Thoracic aorta (tissue), 2 donors: Measurements from ENCODE around the gene GLDN. TPM values are rescaled to one million over a fixed set of nuclear protein-coding genes. Genes with fewer than 3 reads are reported as not detected.
"Not testable (repeated sequence)": the region's sequence is repeated elsewhere in the genome, so short reads cannot be mapped to it uniquely, and the experiment has no call there.

Experiments
- ATAC-seq: fragments of 150-250 bp; one replicate; pipeline ENCODE4 v1.8.0; 2017; ENCODE audit warnings: low read depth; ENCODE audit not compliant: insufficient number of reproducible peaks, low FRiP score
- DNase-seq: peaks from one replicate; pipeline ENCODE4 v3.0.0-alpha.2; 2020; ENCODE audit warnings: low spot score
- H3K27ac ChIP-seq, 2 donors: fragments of 200-600 bp; sonication (generic); 1 replicate in 1 of 2; 2 replicates in 1 of 2; pipeline ENCODE4 v1.5.1; 2016; ENCODE audit warnings: mild to moderate bottlenecking in 2 of 2, moderate library complexity in 2 of 2
- H3K27me3 ChIP-seq: fragments of 200-600 bp; sonication (generic); replicated peaks from 2 replicates; pipeline ENCODE4 v1.6.0; 2016; ENCODE audit warnings: mild to moderate bottlenecking; ENCODE audit not compliant: insufficient read depth
- H3K36me3 ChIP-seq: fragments of 200-600 bp; sonication (generic); one replicate; pipeline ENCODE4 v1.5.1; 2016
- H3K4me1 ChIP-seq, 2 donors: fragments of 200-600 bp; sonication (generic); 1 replicate in 1 of 2; 2 replicates in 1 of 2; pipeline versions ENCODE4 v1.5.1 to v1.6.0; 2016; ENCODE audit warnings: low read depth in 2 of 2, mild to moderate bottlenecking in 1 of 2; ENCODE audit not compliant: control insufficient read depth in 1 of 2
- H3K4me3 ChIP-seq: fragments of 200-600 bp; sonication (generic); 2 replicates; pipeline ENCODE4 v1.5.1; 2016; ENCODE audit warnings: mild to moderate bottlenecking
- H3K9me3 ChIP-seq: fragments of 200-600 bp; sonication (generic); 2 replicates; pipeline ENCODE4 v1.5.1; 2016
- total RNA-seq, 2 donors: library from RNA; depleted of rRNA; stranded (reverse); fragments of >200 nt; gene quantifications; one replicate each; pipeline versions ENCODE4 v1.1.0 to v1.2.3, GENCODE V29; 2016
- TF ChIP-seq, protein P1 (sequence below): fragments of 200-600 bp; sonication (generic); IDR thresholded peaks from one replicate; pipeline ENCODE4 v1.5.1; 2019; ENCODE audit warnings: antibody characterized with exemption

The GLDN gene
- total RNA-seq, 2 donors from 2014 or later, result 20.7 to 26.0 TPM

DNA sequence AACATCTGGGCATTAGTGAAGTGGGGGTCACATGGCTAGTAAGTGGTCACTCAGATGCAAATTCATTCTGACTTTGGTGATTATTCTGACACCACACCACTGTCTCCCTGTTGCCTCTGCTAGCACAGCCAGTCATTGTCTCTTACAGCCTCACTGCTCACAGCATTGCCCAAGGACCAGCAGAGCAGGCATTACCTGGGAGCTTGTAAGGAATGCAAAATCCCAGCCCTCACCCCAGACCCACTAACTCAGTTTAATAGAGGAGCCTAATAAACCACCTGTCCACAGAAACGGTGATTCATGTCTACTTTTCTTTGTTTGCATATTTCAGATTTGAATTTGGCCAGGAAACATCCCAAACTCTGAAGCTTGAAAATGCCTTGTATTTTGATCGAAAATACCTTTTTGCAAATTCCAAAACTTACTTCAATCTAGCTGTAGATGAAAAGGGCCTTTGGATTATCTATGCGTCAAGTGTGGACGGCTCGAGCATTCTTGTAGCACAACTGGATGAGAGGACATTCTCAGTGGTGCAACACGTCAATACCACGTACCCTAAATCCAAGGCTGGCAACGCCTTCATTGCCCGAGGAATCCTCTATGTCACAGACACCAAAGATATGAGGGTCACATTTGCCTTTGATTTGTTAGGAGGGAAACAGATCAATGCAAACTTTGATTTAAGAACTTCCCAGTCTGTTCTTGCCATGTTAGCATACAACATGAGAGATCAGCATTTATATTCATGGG lies 62.7 kb downstream of the GLDN start:
- Histone ChIP-seq H3K9me3 (no peaks in the 10 kb centered on the region), H3K27ac (no peak overlapping the region), H3K4me3 (no peak overlapping the region), H3K36me3 (no peaks in the 10 kb centered on the region), H3K27me3 (no peaks in the 10 kb centered on the region), H3K4me1 (no peaks in the 10 kb centered on the region)
- ATAC-seq (no peak), DNase-seq (no peak)
- TF ChIP-seq, protein P1, sequence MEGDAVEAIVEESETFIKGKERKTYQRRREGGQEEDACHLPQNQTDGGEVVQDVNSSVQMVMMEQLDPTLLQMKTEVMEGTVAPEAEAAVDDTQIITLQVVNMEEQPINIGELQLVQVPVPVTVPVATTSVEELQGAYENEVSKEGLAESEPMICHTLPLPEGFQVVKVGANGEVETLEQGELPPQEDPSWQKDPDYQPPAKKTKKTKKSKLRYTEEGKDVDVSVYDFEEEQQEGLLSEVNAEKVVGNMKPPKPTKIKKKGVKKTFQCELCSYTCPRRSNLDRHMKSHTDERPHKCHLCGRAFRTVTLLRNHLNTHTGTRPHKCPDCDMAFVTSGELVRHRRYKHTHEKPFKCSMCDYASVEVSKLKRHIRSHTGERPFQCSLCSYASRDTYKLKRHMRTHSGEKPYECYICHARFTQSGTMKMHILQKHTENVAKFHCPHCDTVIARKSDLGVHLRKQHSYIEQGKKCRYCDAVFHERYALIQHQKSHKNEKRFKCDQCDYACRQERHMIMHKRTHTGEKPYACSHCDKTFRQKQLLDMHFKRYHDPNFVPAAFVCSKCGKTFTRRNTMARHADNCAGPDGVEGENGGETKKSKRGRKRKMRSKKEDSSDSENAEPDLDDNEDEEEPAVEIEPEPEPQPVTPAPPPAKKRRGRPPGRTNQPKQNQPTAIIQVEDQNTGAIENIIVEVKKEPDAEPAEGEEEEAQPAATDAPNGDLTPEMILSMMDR, result no peak

DNA sequence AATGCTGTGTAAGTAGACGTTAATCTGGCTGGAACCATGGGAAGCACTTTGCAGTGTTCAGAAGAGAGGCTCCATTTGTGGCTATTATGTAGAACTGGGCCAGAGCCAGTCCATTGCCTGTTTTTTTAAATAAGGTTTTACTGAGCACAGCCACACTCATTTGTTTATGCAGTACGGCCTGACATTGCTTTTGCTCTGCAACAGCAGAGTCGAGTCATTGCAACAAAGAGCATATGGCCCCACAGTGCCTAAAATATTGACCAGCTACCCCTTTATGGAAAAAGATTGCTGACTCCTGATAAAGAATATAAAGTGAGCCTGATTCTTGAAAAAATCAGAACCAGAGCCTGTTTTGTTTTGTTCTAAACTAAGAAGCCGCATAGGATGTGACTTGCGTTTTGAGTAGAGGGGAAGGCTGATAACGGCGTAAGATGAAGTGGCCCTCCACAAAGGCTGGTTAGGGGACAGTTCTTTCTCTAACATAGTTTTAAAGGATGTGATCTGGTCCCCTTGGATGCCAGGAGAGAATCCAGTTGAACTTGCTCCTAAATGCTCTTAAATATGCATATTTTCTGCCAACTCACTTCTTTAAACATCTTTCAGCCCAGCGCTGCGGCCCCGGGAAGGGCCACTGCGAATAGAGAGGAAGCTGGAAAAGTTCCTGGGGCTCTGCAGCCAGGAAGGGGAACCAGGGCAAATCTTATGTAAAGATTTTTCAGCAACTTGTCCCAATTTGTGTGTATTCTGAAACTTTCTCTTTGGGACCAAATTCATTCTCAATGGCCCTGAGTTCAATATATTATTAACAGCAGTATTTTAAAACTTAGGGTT lies 64.5 kb downstream of the GLDN start:
- no peaks in the 10 kb centered on the region for H3K27me3 ChIP-seq
- TF ChIP-seq, protein P1, result no peak
- ATAC-seq (no peak), DNase-seq (no peak)
- H3K36me3 ChIP-seq, result no peaks in the 10 kb centered on the region
- peak overlapping the region in 1 of 2 donors; percentile 8 for H3K27ac ChIP-seq
- H3K9me3 ChIP-seq, result no peaks in the 10 kb centered on the region
- no peak overlapping the region for H3K4me3 ChIP-seq
- H3K4me1 ChIP-seq, result no peaks in the 10 kb centered on the region

GRCh38 chr15:51414256-51414860 lies 72.9 kb downstream of the GLDN start:
- DNase-seq (no peak), ATAC-seq (no peak)
- Histone ChIP-seq H3K4me1 (no peaks in the 10 kb centered on the region), H3K27me3 (no peaks in the 10 kb centered on the region), H3K9me3 (no peaks in the 10 kb centered on the region), H3K4me3 (no peak overlapping the region), H3K27ac (no peak overlapping the region), H3K36me3 (no peaks in the 10 kb centered on the region)
- TF ChIP-seq, protein P1, result no peak

DNA sequence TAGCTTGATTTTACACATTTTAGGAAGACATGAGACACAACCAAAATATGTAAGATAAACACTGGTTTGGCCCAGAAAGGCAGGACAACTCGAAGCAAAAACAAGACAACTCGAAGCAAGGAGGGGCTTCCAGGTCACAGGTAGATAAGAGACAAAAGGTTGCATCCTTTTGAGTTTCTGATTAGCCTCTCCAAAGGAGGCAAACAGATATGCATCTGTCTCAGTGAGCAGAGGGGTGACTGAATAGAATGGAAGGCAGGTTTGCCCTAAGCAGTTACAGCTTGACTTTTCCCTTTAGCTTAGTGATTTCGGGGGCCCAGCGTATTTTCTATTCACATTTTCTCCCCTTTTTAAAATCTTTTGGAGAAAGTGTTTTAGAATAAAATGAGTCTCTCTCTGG lies 74.7 kb downstream of the GLDN start:
- ATAC-seq, result no peak
- H3K36me3 ChIP-seq, result no peaks in the 10 kb centered on the region
- TF ChIP-seq, protein P1, result no peak
- DNase-seq, result no peak
- H3K27me3 ChIP-seq, result no peaks in the 10 kb centered on the region
- H3K27ac ChIP-seq, result no peak overlapping the region
- no peaks in the 10 kb centered on the region for H3K4me1 ChIP-seq
- no peaks in the 10 kb centered on the region for H3K9me3 ChIP-seq
- no peak overlapping the region for H3K4me3 ChIP-seq

- H3K27me3 ChIP-seq, H3K36me3 ChIP-seq, DNase-seq, H3K4me3 ChIP-seq, H3K4me1 ChIP-seq, ATAC-seq, H3K27ac ChIP-seq, H3K9me3 ChIP-seq: not testable (repeated sequence)
These were observed 81.6 kb downstream of the GLDN start for GRCh38 chr15:51423040-51423439.
